ENCODE data around the gene HDAC9. TPM values are rescaled to one million over a fixed set of nuclear protein-coding genes. Genes with fewer than 3 reads are reported as not detected.

Gene HDAC9
- total and polyA plus RNA-seq, 2 of the 13 experiments (the other 11 are each of a cell fraction or from before 2014, with no cell fraction given): 0.05 to 0.07 TPM

DNA sequence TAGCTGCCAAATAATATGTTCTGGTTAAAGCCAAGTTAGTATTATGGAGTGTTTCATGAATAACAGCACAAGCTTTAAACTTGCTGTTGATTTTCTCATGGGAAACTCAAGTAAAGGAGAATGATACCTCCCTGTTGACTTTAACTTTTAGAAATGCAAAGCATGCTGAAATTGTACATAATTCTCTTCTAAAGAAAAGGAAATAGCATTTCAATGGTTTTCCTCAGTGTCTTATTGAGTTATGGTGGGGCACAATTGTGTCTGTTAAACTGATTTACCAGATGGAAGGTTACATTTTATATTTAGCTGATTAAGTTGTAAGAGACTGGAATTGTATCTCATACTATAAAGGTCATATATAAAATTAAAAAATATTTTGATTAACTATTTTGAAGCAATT, 119.3 kb downstream of the HDAC9 start:
- no peak for DNase-seq (ENCODE audit: low spot score)
- no peak overlapping the region for H3K27ac ChIP-seq (ENCODE audit: extremely low read length, insufficient read depth, low read length)
- in situ Hi-C loops (cut with HindIII; ENCODE audit: extremely low pct_ligation_motif_present, low pct_unique_long_range_greater_than_20kb): no loop called here
- intact Hi-C loops (cut with micrococcal nuclease; ENCODE audit: unreplicated experiment): no loop called here
- no peak for TF ChIP-seq ZBTB21 (CRISPR knock-in tag; IDR thresholded peaks at IDR 0.05)
- no peak for TF ChIP-seq ZNF652 (CRISPR knock-in tag; IDR thresholded peaks at IDR 0.05; ENCODE audit: borderline replicate concordance, low read depth)
- TF ChIP-seq ZKSCAN1 (IDR thresholded peaks at IDR 0.05; ENCODE audit: low read length): no peak
- no peak for TF ChIP-seq ZNF598 (CRISPR knock-in tag; IDR thresholded peaks at IDR 0.05; ENCODE audit: borderline replicate concordance)
- no peak for TF ChIP-seq ZNF451 (CRISPR knock-in tag; IDR thresholded peaks at IDR 0.05)
- TF ChIP-seq, protein P1, sequence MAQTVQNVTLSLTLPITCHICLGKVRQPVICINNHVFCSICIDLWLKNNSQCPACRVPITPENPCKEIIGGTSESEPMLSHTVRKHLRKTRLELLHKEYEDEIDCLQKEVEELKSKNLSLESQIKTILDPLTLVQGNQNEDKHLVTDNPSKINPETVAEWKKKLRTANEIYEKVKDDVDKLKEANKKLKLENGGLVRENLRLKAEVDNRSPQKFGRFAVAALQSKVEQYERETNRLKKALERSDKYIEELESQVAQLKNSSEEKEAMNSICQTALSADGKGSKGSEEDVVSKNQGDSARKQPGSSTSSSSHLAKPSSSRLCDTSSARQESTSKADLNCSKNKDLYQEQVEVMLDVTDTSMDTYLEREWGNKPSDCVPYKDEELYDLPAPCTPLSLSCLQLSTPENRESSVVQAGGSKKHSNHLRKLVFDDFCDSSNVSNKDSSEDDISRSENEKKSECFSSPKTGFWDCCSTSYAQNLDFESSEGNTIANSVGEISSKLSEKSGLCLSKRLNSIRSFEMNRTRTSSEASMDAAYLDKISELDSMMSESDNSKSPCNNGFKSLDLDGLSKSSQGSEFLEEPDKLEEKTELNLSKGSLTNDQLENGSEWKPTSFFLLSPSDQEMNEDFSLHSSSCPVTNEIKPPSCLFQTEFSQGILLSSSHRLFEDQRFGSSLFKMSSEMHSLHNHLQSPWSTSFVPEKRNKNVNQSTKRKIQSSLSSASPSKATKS (CRISPR knock-in tag; IDR thresholded peaks at IDR 0.05): no peak
- no peak for TF ChIP-seq ZGPAT (CRISPR knock-in tag; IDR thresholded peaks at IDR 0.05)
- TF ChIP-seq ZNF10 (CRISPR knock-in tag; IDR thresholded peaks at IDR 0.05; ENCODE audit: borderline replicate concordance, low read depth): no peak
- TF ChIP-seq, protein P2, sequence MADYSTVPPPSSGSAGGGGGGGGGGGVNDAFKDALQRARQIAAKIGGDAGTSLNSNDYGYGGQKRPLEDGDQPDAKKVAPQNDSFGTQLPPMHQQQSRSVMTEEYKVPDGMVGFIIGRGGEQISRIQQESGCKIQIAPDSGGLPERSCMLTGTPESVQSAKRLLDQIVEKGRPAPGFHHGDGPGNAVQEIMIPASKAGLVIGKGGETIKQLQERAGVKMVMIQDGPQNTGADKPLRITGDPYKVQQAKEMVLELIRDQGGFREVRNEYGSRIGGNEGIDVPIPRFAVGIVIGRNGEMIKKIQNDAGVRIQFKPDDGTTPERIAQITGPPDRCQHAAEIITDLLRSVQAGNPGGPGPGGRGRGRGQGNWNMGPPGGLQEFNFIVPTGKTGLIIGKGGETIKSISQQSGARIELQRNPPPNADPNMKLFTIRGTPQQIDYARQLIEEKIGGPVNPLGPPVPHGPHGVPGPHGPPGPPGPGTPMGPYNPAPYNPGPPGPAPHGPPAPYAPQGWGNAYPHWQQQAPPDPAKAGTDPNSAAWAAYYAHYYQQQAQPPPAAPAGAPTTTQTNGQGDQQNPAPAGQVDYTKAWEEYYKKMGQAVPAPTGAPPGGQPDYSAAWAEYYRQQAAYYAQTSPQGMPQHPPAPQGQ (CRISPR knock-in tag; IDR thresholded peaks at IDR 0.05; ENCODE audit: borderline replicate concordance): no peak
- no peak for TF ChIP-seq ZNF230 (CRISPR knock-in tag; IDR thresholded peaks at IDR 0.05)
- TF ChIP-seq KDM5A (IDR thresholded peaks at IDR 0.05; ENCODE audit: borderline replicate concordance, low read length): no peak
- TF ChIP-seq KLF15 (CRISPR knock-in tag; IDR thresholded peaks at IDR 0.05; ENCODE audit: borderline replicate concordance): no peak
- TF ChIP-seq, protein P3, sequence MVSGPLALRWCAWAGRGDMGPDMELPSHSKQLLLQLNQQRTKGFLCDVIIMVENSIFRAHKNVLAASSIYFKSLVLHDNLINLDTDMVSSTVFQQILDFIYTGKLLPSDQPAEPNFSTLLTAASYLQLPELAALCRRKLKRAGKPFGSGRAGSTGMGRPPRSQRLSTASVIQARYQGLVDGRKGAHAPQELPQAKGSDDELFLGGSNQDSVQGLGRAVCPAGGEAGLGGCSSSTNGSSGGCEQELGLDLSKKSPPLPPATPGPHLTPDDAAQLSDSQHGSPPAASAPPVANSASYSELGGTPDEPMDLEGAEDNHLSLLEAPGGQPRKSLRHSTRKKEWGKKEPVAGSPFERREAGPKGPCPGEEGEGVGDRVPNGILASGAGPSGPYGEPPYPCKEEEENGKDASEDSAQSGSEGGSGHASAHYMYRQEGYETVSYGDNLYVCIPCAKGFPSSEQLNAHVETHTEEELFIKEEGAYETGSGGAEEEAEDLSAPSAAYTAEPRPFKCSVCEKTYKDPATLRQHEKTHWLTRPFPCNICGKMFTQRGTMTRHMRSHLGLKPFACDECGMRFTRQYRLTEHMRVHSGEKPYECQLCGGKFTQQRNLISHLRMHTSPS (CRISPR knock-in tag; IDR thresholded peaks at IDR 0.05; ENCODE audit: low read depth): no peak
- TF ChIP-seq ZBTB20 (CRISPR knock-in tag; IDR thresholded peaks at IDR 0.05; ENCODE audit: borderline replicate concordance, low read depth): no peak
- ChIA-PET CTCF (ENCODE audit: low intra/inter-chr PET ratio, low total read pairs) (no interaction called here), POLR2A (no interaction called here)
- H3K27me3 ChIP-seq (ENCODE audit: control insufficient read depth in 1 of 2, insufficient read depth in 2 of 2, low read length in 2 of 2): no peaks in the 10 kb centered on the region
- H3K4me1 ChIP-seq (ENCODE audit: insufficient read depth, low read length): no peaks in the 10 kb centered on the region
- BruUV-seq (replicated peaks): no TSS peak
- H3K36me3 ChIP-seq (replicated peaks in 1 of 2; ENCODE audit: control insufficient read depth in 1 of 2, insufficient read depth in 2 of 2, low read length in 2 of 2): no peaks in the 10 kb centered on the region
- no peaks in the 10 kb centered on the region for H3K9me3 ChIP-seq (ENCODE audit: low read length)
- no peak overlapping the region for H3K9ac ChIP-seq (ENCODE audit: insufficient read depth, low read depth, low read length)
- H4K20me1 ChIP-seq (ENCODE audit: insufficient read depth, low read length): no peaks in the 10 kb centered on the region
- FAIRE-seq: no peak
- ATAC-seq: no peak
- H3K4me3 ChIP-seq (replicated peaks in 1 of 3; ENCODE audit: insufficient read depth in 1 of 3, low read depth in 2 of 3, low read length in 3 of 3): no peak overlapping the region
- no peaks in the 10 kb centered on the region for H3K79me2 ChIP-seq (ENCODE audit: insufficient read depth, low read length)
- no peak overlapping the region for H2AFZ ChIP-seq (ENCODE audit: low read length)
- H3K4me2 ChIP-seq (ENCODE audit: low read depth, low read length): no peak overlapping the region
